Measurements from ENCODE around the gene TMEM89. TPM values are rescaled to one million over a fixed set of nuclear protein-coding genes. Genes with fewer than 3 reads are reported as not detected.

The TMEM89 gene
- total RNA-seq, 4 donors from 2014 or later = not detected

GRCh38 chr3:48609088-48610005 is 12.2 kb downstream of the TMEM89 start, which contains the start of gene UQCRC1:
Gene UQCRC1, minus strand, starts transcription at chr3:48609646. Its CDS starts 26 bp downstream, at chr3:48609620.
- Histone ChIP-seq H3K27ac (peak within 1 kb of the TSS; percentile 57 to 96 (median 92)), H3K4me3 (peak within 1 kb of the TSS; percentile 65 to 96), H3K36me3 (peaks cover 0 to 35% of the 10 kb centered on the region in 2 donors), H3K4me1 (peaks cover 0 to 39% (median 13%) of the 10 kb centered on the region in 3 donors), H3K9me3 (no peaks in the 10 kb centered on the region), H3K27me3 (no peaks in the 10 kb centered on the region)
- ATAC-seq = peak; percentile 100
- TF ChIP-seq POLR2A (IDR thresholded peaks at IDR 0.05) (peak; percentile 68 to 74), POLR2AphosphoS5 (IDR thresholded peaks at IDR 0.05) (peak; percentile 78), EP300 (IDR thresholded peaks at IDR 0.05) (no peak), CTCF (IDR thresholded peaks at IDR 0.05) (peak in 3 of 4 experiments; percentile 87 to 93 (median 90))
- WGBS, 2 donors (ENCODE audit: low coverage in 1 of 2) = 4 to 7% methylated on average over 3 to 19 of the region's 86 CpGs

- no peak for ATAC-seq
- WGBS, 2 donors (ENCODE audit: low coverage in 1 of 2) = 84 to 90% methylated on average over 4 to 5 of the region's 5 CpGs
- Histone ChIP-seq H3K4me3 (no peak overlapping the region), H3K36me3 (peaks cover 0 to 53% of the 10 kb centered on the region in 2 donors), H3K4me1 (peaks cover 0 to 39% (median 13%) of the 10 kb centered on the region in 3 donors), H3K9me3 (no peaks in the 10 kb centered on the region), H3K27ac (no peak overlapping the region), H3K27me3 (no peaks in the 10 kb centered on the region)
- TF ChIP-seq EP300 (IDR thresholded peaks at IDR 0.05) (no peak), POLR2A (IDR thresholded peaks at IDR 0.05) (no peak)
Measured at GRCh38 chr3:48607519-48607918, 14.1 kb downstream of the TMEM89 start.

GRCh38 chr3:48601622-48601994 is 20.0 kb downstream of the TMEM89 start:
- peak overlapping the region in 1 of 4 donors; percentile 4 for H3K27ac ChIP-seq
- peaks cover 0 to 94% of the 10 kb centered on the region in 2 donors for H3K36me3 ChIP-seq
- H3K4me1 ChIP-seq = peaks cover 0 to 33% (median 20%) of the 10 kb centered on the region in 3 donors
- H3K9me3 ChIP-seq = no peaks in the 10 kb centered on the region
- TF ChIP-seq POLR2A (IDR thresholded peaks at IDR 0.05) = no peak
- TF ChIP-seq CTCF (IDR thresholded peaks at IDR 0.05) = no peak
- TF ChIP-seq POLR2AphosphoS5 (IDR thresholded peaks at IDR 0.05) = no peak
- TF ChIP-seq EP300 (IDR thresholded peaks at IDR 0.05) = no peak
- no peak for ATAC-seq
- no peaks in the 10 kb centered on the region for H3K27me3 ChIP-seq
- 20 to 42% methylated on average over 1 to 2 of the region's 2 CpGs for WGBS, 2 donors (ENCODE audit: low coverage in 1 of 2)
- no peak overlapping the region for H3K4me3 ChIP-seq

GRCh38 chr3:48600711-48601621 is 20.6 kb downstream of the TMEM89 start:
- no peak for ATAC-seq
- Histone ChIP-seq H3K4me3 (no peak overlapping the region), H3K27ac (peak overlapping the region in 2 of 4 donors; percentile 20 to 83), H3K36me3 (peaks cover 0 to 88% of the 10 kb centered on the region in 2 donors), H3K27me3 (no peaks in the 10 kb centered on the region), H3K9me3 (no peaks in the 10 kb centered on the region), H3K4me1 (peaks cover 0 to 29% (median 20%) of the 10 kb centered on the region in 3 donors)
- WGBS, 2 donors (ENCODE audit: low coverage in 1 of 2) = 92% methylated on average over 11 of the region's 19 CpGs; no CpG with 5 or more reads in 1 of the 2 donors
- TF ChIP-seq CTCF (IDR thresholded peaks at IDR 0.05) = no peak
- no peak for TF ChIP-seq EP300 (IDR thresholded peaks at IDR 0.05)
- TF ChIP-seq POLR2AphosphoS5 (IDR thresholded peaks at IDR 0.05) = no peak
- TF ChIP-seq POLR2A (IDR thresholded peaks at IDR 0.05) = no peak
